ENCODE results near the gene TMEM175. TPM values are rescaled to one million over a fixed set of nuclear protein-coding genes. Genes with fewer than 3 reads are reported as not detected.

TMEM175 gene
- total RNA-seq, 1 donor from 2014 or later: 12.1 TPM

GRCh38 chr4:947491-947971, 15.3 kb downstream of the TMEM175 start:
- no peak for DNase-seq (ENCODE audit: low read depth)

GRCh38 chr4:948101-948935, 16.1 kb downstream of the TMEM175 start:
- DNase-seq (ENCODE audit: low read depth): no peak

- DNase-seq (ENCODE audit: low read depth): no peak
These were observed 16.7 kb downstream of the TMEM175 start for GRCh38 chr4:948936-949300.

GRCh38 chr4:949656-950055, 17.4 kb downstream of the TMEM175 start:
- no peak for DNase-seq (ENCODE audit: low read depth)

GRCh38 chr4:950136-951020, 18.1 kb downstream of the TMEM175 start:
- DNase-seq (ENCODE audit: low read depth): no peak

- no peak for DNase-seq (ENCODE audit: low read depth)
These were observed 18.9 kb downstream of the TMEM175 start for GRCh38 chr4:951186-951585.

- no peak for DNase-seq (ENCODE audit: low read depth)
These were observed 19.6 kb downstream of the TMEM175 start for GRCh38 chr4:951594-952468.

GRCh38 chr4:952881-953573, 20.8 kb downstream of the TMEM175 start:
- no peak for DNase-seq (ENCODE audit: low read depth)

- no peak for DNase-seq (ENCODE audit: low read depth)
These were observed 21.3 kb downstream of the TMEM175 start for GRCh38 chr4:953574-953915.

- no peak for DNase-seq (ENCODE audit: low read depth)
These were observed 22.2 kb downstream of the TMEM175 start for GRCh38 chr4:954211-955020.

GRCh38 chr4:955161-955921, 23.1 kb downstream of the TMEM175 start:
- no peak for DNase-seq (ENCODE audit: low read depth)

- DNase-seq (ENCODE audit: low read depth): no peak
These were observed 23.7 kb downstream of the TMEM175 start for GRCh38 chr4:955931-956381.

GRCh38 chr4:956531-957230, 24.4 kb downstream of the TMEM175 start:
- no peak for DNase-seq (ENCODE audit: low read depth)

GRCh38 chr4:957231-957580, 24.9 kb downstream of the TMEM175 start:
- DNase-seq (ENCODE audit: low read depth): no peak

GRCh38 chr4:957581-958313, 25.5 kb downstream of the TMEM175 start:
- DNase-seq (ENCODE audit: low read depth): no peak

- DNase-seq (ENCODE audit: low read depth): no peak
These were observed 26.0 kb downstream of the TMEM175 start for GRCh38 chr4:958314-958665.

- DNase-seq (ENCODE audit: low read depth): no peak
These were observed 26.6 kb downstream of the TMEM175 start for GRCh38 chr4:958696-959337.

Data from renal cortical epithelial cell (primary cell).